Vagina (tissue), 2 donors: ENCODE measurements around the gene TRIM44. TPM values are rescaled to one million over a fixed set of nuclear protein-coding genes. Genes with fewer than 3 reads are reported as not detected.

Experiments used
- DNase-seq, 2 donors: peaks; one replicate each; pipeline ENCODE4 v3.0.0-alpha.2; 2017; ENCODE audit errors: extremely low spot score in 2 of 2
- H3K27ac ChIP-seq: fragments of 200-600 bp; sonication (generic); one replicate; pipeline ENCODE4 v1.5.1; 2019
- H3K27me3 ChIP-seq: fragments of 200-600 bp; sonication (generic); one replicate; pipeline ENCODE4 v1.5.1; 2019
- H3K36me3 ChIP-seq, 2 donors: fragments of 200-600 bp; sonication (generic); one replicate each; pipeline ENCODE4 v1.5.1; 2017 to 2019
- H3K4me1 ChIP-seq: fragments of 200-600 bp; sonication (generic); one replicate; pipeline ENCODE4 v1.5.1; 2019
- H3K4me3 ChIP-seq, 2 donors: fragments of 200-600 bp; sonication (generic); 1 replicate in 1 of 2; 2 replicates in 1 of 2; pipeline ENCODE4 v1.5.1; 2016 to 2019
- H3K9me3 ChIP-seq: fragments of 200-600 bp; sonication (generic); one replicate; pipeline ENCODE4 v1.5.1; 2019
- CTCF ChIP-seq, 3 experiments: fragments of 450-650 bp in 2 of 3; fragments of 200-600 bp in 1 of 3; sonication (generic) in 1 of 3; IDR thresholded peaks; one replicate each; pipeline ENCODE4 v1.5.1; 2017 to 2019; ENCODE audit warnings: antibody characterized with exemption in 3 of 3, mild to moderate bottlenecking in 2 of 3, moderate library complexity in 2 of 3
- POLR2A ChIP-seq, 2 donors: fragments of 450-650 bp; IDR thresholded peaks; one replicate each; pipeline ENCODE4 v1.6.1; 2017; ENCODE audit warnings: antibody characterized with exemption in 2 of 2, mild to moderate bottlenecking in 2 of 2, moderate library complexity in 2 of 2
- POLR2AphosphoS5 ChIP-seq, 2 donors: sonication (generic); formaldehyde crosslinking; IDR thresholded peaks; one replicate each; pipeline ENCODE4 v1.9.0; 2017; ENCODE audit warnings: antibody characterized with exemption in 2 of 2, mild to moderate bottlenecking in 2 of 2, low read depth in 1 of 2; ENCODE audit not compliant: insufficient read depth in 1 of 2
- intact Hi-C: fragments of 100-400 bp; cut with DNase I; formaldehyde crosslinking; loops from one replicate; pipeline ENCODE4 v1.15.1; 2023
- total RNA-seq: library from RNA; depleted of rRNA; stranded (reverse); fragments of >200 nt; gene quantifications from one replicate; pipeline ENCODE4 v1.2.3, GENCODE V29; 2016

Gene TRIM44
- total RNA-seq, 1 donor from 2014 or later: 27.7 TPM

DNA sequence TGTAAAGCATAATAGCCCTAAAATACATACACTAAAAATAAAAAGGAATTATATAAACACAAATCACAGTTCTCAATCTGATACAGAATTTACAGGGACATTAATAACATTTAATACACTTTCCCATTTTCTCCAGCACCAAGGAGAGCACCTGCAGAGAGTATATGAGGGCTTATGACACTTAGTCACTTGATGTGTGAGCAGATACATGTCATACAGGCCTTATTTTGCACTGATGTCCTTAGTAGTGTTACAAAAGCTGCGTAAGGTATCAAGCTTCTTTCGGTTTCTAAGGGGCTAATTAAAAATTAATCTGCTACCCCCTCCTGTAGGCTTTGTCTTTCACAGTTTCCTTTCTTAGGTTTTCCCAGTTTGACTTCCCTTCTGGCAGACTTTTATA lies 61.3 kb downstream of the TRIM44 start:
- Histone ChIP-seq H3K27ac (no peak overlapping the region), H3K4me3 (no peak overlapping the region), H3K9me3 (no peaks in the 10 kb centered on the region), H3K27me3 (no peaks in the 10 kb centered on the region), H3K4me1 (peaks cover 8% of the 10 kb centered on the region), H3K36me3 (peaks cover 0 to 18% of the 10 kb centered on the region in 2 donors)
- TF ChIP-seq POLR2A (IDR thresholded peaks at IDR 0.05) (no peak), CTCF (IDR thresholded peaks at IDR 0.05) (no peak), POLR2AphosphoS5 (IDR thresholded peaks at IDR 0.05; ENCODE audit: insufficient read depth in 1 of 2, low read depth in 1 of 2) (no peak)
- intact Hi-C loops: no loop called here
- no peak for DNase-seq

DNA sequence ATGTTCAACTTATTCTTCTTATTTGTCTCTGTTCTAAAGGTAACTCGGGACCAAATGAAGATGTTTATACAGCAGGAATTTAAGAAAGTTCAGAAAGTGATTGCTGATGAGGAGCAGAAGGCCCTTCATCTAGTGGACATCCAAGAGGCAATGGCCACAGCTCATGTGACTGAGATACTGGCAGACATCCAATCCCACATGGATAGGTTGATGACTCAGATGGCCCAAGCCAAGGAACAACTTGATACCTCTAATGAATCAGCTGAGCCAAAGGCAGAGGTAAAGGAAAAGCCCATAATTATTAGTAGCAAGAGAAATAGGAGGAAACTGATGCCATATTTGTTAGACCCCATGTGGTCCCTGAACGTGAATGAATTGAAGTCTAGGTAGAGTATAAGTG lies 63.3 kb downstream of the TRIM44 start:
- H3K9me3 ChIP-seq: no peaks in the 10 kb centered on the region
- DNase-seq: no peak
- intact Hi-C loops: no loop called here
- H3K4me3 ChIP-seq: no peak overlapping the region
- TF ChIP-seq POLR2A (IDR thresholded peaks at IDR 0.05): no peak
- TF ChIP-seq CTCF (IDR thresholded peaks at IDR 0.05): no peak
- TF ChIP-seq POLR2AphosphoS5 (IDR thresholded peaks at IDR 0.05; ENCODE audit: insufficient read depth in 1 of 2, low read depth in 1 of 2): no peak
- no peaks in the 10 kb centered on the region for H3K27me3 ChIP-seq
- H3K4me1 ChIP-seq: peaks cover 8% of the 10 kb centered on the region
- peaks cover 0 to 31% of the 10 kb centered on the region in 2 donors for H3K36me3 ChIP-seq
- H3K27ac ChIP-seq: no peak overlapping the region

GRCh38 chr11:35727140-35727539 lies 64.6 kb downstream of the TRIM44 start:
- Histone ChIP-seq H3K36me3 (peaks cover 0 to 31% of the 10 kb centered on the region in 2 donors), H3K4me3 (no peak overlapping the region)
- intact Hi-C loops: no loop called here

GRCh38 chr11:35730254-35730653 lies 67.7 kb downstream of the TRIM44 start:
- no peaks in the 10 kb centered on the region for H3K9me3 ChIP-seq
- no peaks in the 10 kb centered on the region for H3K27me3 ChIP-seq
- peaks cover 0 to 31% of the 10 kb centered on the region in 2 donors for H3K36me3 ChIP-seq
- no peak overlapping the region for H3K27ac ChIP-seq
- intact Hi-C loops: no loop called here
- no peak for DNase-seq
- no peaks in the 10 kb centered on the region for H3K4me1 ChIP-seq
- H3K4me3 ChIP-seq: no peak overlapping the region
- TF ChIP-seq POLR2A (IDR thresholded peaks at IDR 0.05) (no peak), CTCF (IDR thresholded peaks at IDR 0.05) (no peak), POLR2AphosphoS5 (IDR thresholded peaks at IDR 0.05; ENCODE audit: insufficient read depth in 1 of 2, low read depth in 1 of 2) (no peak)

More at GRCh38 chr11:35727140-35727539, 64.6 kb downstream of the TRIM44 start:
- Histone ChIP-seq H3K27me3 (no peaks in the 10 kb centered on the region), H3K4me1 (no peaks in the 10 kb centered on the region), H3K27ac (no peak overlapping the region), H3K9me3 (no peaks in the 10 kb centered on the region)
- no peak for TF ChIP-seq POLR2A (IDR thresholded peaks at IDR 0.05)
- no peak for DNase-seq

GRCh38 chr11:35734669-35735410 lies 72.3 kb downstream of the TRIM44 start:
- H3K36me3 ChIP-seq: peaks cover 0 to 12% of the 10 kb centered on the region in 2 donors
- H3K27ac ChIP-seq: no peak overlapping the region
- TF ChIP-seq POLR2AphosphoS5 (IDR thresholded peaks at IDR 0.05; ENCODE audit: insufficient read depth in 1 of 2, low read depth in 1 of 2) (no peak), POLR2A (IDR thresholded peaks at IDR 0.05) (no peak), CTCF (IDR thresholded peaks at IDR 0.05) (no peak)
- DNase-seq: no peak
- no peaks in the 10 kb centered on the region for H3K4me1 ChIP-seq
- no peaks in the 10 kb centered on the region for H3K27me3 ChIP-seq
- intact Hi-C loops: no loop called here
- H3K4me3 ChIP-seq: no peak overlapping the region
- no peaks in the 10 kb centered on the region for H3K9me3 ChIP-seq
